Gastrocnemius medialis (tissue), 4 donors: ENCODE data around the gene TBCD.

ENCODE experiments used
- POLR2A ChIP-seq, 2 donors: fragments of 450-650 bp; IDR thresholded peaks; one replicate each; pipeline ENCODE4 v1.6.1; 2017; ENCODE audit warnings: antibody characterized with exemption in 2 of 2, mild to moderate bottlenecking in 2 of 2, moderate library complexity in 2 of 2
- TF ChIP-seq, protein P1 (sequence below), 5 experiments: fragments of 450-650 bp in 3 of 5; fragments of 200-600 bp in 2 of 5; sonication (generic) in 2 of 5; IDR thresholded peaks in 4 of 5; conservative IDR thresholded peaks in 1 of 5; 1 replicate in 4 of 5; 2 replicates in 1 of 5; pipeline ENCODE4 v1.5.1; 2016 to 2019; ENCODE audit warnings: antibody characterized with exemption in 5 of 5, mild to moderate bottlenecking in 3 of 5, moderate library complexity in 3 of 5

- TF ChIP-seq, protein P1, sequence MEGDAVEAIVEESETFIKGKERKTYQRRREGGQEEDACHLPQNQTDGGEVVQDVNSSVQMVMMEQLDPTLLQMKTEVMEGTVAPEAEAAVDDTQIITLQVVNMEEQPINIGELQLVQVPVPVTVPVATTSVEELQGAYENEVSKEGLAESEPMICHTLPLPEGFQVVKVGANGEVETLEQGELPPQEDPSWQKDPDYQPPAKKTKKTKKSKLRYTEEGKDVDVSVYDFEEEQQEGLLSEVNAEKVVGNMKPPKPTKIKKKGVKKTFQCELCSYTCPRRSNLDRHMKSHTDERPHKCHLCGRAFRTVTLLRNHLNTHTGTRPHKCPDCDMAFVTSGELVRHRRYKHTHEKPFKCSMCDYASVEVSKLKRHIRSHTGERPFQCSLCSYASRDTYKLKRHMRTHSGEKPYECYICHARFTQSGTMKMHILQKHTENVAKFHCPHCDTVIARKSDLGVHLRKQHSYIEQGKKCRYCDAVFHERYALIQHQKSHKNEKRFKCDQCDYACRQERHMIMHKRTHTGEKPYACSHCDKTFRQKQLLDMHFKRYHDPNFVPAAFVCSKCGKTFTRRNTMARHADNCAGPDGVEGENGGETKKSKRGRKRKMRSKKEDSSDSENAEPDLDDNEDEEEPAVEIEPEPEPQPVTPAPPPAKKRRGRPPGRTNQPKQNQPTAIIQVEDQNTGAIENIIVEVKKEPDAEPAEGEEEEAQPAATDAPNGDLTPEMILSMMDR (IDR thresholded peaks at IDR 0.05 in 4 of 5, conservative IDR thresholded peaks at IDR 0.05 in 1 of 5), result no peak
- TF ChIP-seq POLR2A (IDR thresholded peaks at IDR 0.05), result no peak
Measured at GRCh38 chr17:82947051-82947991, 195.5 kb downstream of the TBCD start.
